Stimulated activated CD8-positive, alpha-beta memory T cell treated with anti-CD3 and anti-CD28 coated beads, Interleukin-12 subunit alpha, Interleukin-12 subunit beta, amount 100 ng/mL, for 24 hours (primary cell): ENCODE results near the gene MEIS2.

Experiments
- DNase-seq: peaks from one replicate; pipeline ENCODE4 v3.0.0-alpha.2; 2020; ENCODE audit errors: extremely low read depth

The MEIS2 gene

GRCh38 chr15:37112971-37113670 is 12.8 kb upstream of the MEIS2 start:
- DNase-seq, result no peak

- DNase-seq, result no peak
Observed at GRCh38 chr15:37112171-37112570, 11.8 kb upstream of the MEIS2 start.

- DNase-seq, result no peak
Observed at GRCh38 chr15:37111427-37111717, 11.0 kb upstream of the MEIS2 start.

GRCh38 chr15:37109872-37110572 is 9.7 kb upstream of the MEIS2 start:
- no peak for DNase-seq

- DNase-seq, result no peak
Observed at GRCh38 chr15:37109168-37109871, 9.0 kb upstream of the MEIS2 start.

- DNase-seq, result no peak
Observed at GRCh38 chr15:37108381-37109167, 8.2 kb upstream of the MEIS2 start.

GRCh38 chr15:37107744-37108380 is 7.5 kb upstream of the MEIS2 start:
- no peak for DNase-seq

GRCh38 chr15:37107071-37107743 is 6.9 kb upstream of the MEIS2 start:
- no peak for DNase-seq

- DNase-seq, result no peak
Observed at GRCh38 chr15:37106490-37107001, 6.2 kb upstream of the MEIS2 start.

- no peak for DNase-seq
Observed at GRCh38 chr15:37105889-37106288, 5.5 kb upstream of the MEIS2 start.

- no peak for DNase-seq
Observed at GRCh38 chr15:37105029-37105428, 4.7 kb upstream of the MEIS2 start.

GRCh38 chr15:37104424-37104981 is 4.2 kb upstream of the MEIS2 start:
- no peak for DNase-seq

- no peak for DNase-seq
Observed at GRCh38 chr15:37103475-37104423, 3.4 kb upstream of the MEIS2 start.

- no peak for DNase-seq
Observed at GRCh38 chr15:37103163-37103435, 2.8 kb upstream of the MEIS2 start.

- DNase-seq, result no peak
Observed at GRCh38 chr15:37102305-37103162, 2.2 kb upstream of the MEIS2 start.

GRCh38 chr15:37101980-37102304 is 1.6 kb upstream of the MEIS2 start:
- no peak for DNase-seq

GRCh38 chr15:37100966-37101215 is 542 bp upstream of the MEIS2 start:
- no peak for DNase-seq

- DNase-seq, result no peak
Observed at GRCh38 chr15:37099319-37100108, 835 bp downstream of the MEIS2 start.
